K562 (cell line): ENCODE results near the gene EEFSEC. TPM values are rescaled to one million over a fixed set of nuclear protein-coding genes. Genes with fewer than 3 reads are reported as not detected.
A peak's percentile ranks its signal among the peaks of the same experiment; 100 is the strongest.

Source experiments
- ATAC-seq: fragments of 200-7000 bp; cut with Tn5 transposase; 3 replicates; pipeline ENCODE4 v1.9.1; 2020; ENCODE audit warnings: moderate library complexity
- BruUV-seq: library from RNA; stranded (reverse); fragments of 400-500 nt; replicated peaks from 2 replicates; lab custom pipeline; 2021; lab: Mats Ljungman, UMichigan
- CTCF ChIA-PET: fragments of 300-600 bp; formaldehyde crosslinking; extraction: SDS; loops from one replicate; lab custom pipeline; 2021; ENCODE audit warnings: low intra/inter-chr PET ratio; lab: Yijun Ruan, JAX
- POLR2A ChIA-PET: fragments of 300-600, 350-650 bp; sonication (Branson Sonifier 250); formaldehyde crosslinking; extraction: SDS; loops from one replicate; lab custom pipeline; 2021; ENCODE audit warnings: antibody characterized with exemption, inconsistent platforms; lab: Yijun Ruan, JAX
- DNase-seq, 4 experiments: peaks; one replicate each; pipeline versions ENCODE4 v3.0.0 to v3.0.0-alpha.2; 2011 to 2018; ENCODE audit warnings: low spot score in 3 of 4, mixed read lengths in 3 of 4; ENCODE audit errors: extremely low read depth in 1 of 4
- FAIRE-seq: peaks from 2 replicates; lab custom pipeline; 2011; peaks lifted over from hg19 to GRCh38; lab: Jason Lieb, UNC
- H2AFZ ChIP-seq: 2 replicates; pipeline ENCODE4 v1.6.0; 2011; ENCODE audit warnings: low read depth, low read length, control low read depth, inconsistent platforms
- H3K27ac ChIP-seq: fragments of 200-600 bp; 3 replicates; pipeline ENCODE4 v1.8.0; 2011; ENCODE audit warnings: low read depth, mild to moderate bottlenecking, control low read depth, inconsistent platforms, low read length, moderate library complexity, mixed read lengths; ENCODE audit errors: extremely low read depth
- H3K27me3 ChIP-seq, 2 experiments: fragments of 300-600 bp in 1 of 2; 2 replicates in 1 of 2; 3 replicates in 1 of 2; pipeline versions ENCODE4 v1.6.0 to v1.8.0; 2011; ENCODE audit warnings: inconsistent platforms in 2 of 2, low read length in 2 of 2, mild to moderate bottlenecking in 1 of 2, mixed read lengths in 1 of 2, moderate library complexity in 1 of 2; ENCODE audit not compliant: control insufficient read depth in 2 of 2, insufficient read depth in 2 of 2
- H3K36me3 ChIP-seq: fragments of 300-600 bp; 3 replicates; pipeline ENCODE4 v1.8.0; 2011; ENCODE audit warnings: mild to moderate bottlenecking, low read length, inconsistent platforms; ENCODE audit not compliant: control insufficient read depth, insufficient read depth
- H3K4me1 ChIP-seq, 2 experiments: fragments of 200-600 bp in 1 of 2; replicated peaks in 1 of 2; 2 replicates in 1 of 2; 3 replicates in 1 of 2; pipeline versions ENCODE4 v1.5.1 to v1.8.0; 2011; ENCODE audit warnings: inconsistent platforms in 2 of 2, low read length in 2 of 2, mild to moderate bottlenecking in 1 of 2, mixed read lengths in 1 of 2, moderate library complexity in 1 of 2; ENCODE audit not compliant: control insufficient read depth in 2 of 2, insufficient read depth in 2 of 2
- H3K4me2 ChIP-seq: 2 replicates; pipeline ENCODE4 v1.6.1; 2011; ENCODE audit warnings: low read length, control low read depth, inconsistent platforms, mixed read lengths; ENCODE audit not compliant: insufficient read depth
- H3K4me3 ChIP-seq: fragments of 200-600 bp; sonication (generic), shearing (Covaris generic); 2 replicates; pipeline ENCODE4 v1.5.1; 2016; ENCODE audit warnings: control low read depth, inconsistent platforms
- H3K79me2 ChIP-seq: fragments of 200-600 bp; 3 replicates; pipeline ENCODE4 v1.8.0; 2011; ENCODE audit warnings: low read length, inconsistent platforms; ENCODE audit not compliant: control insufficient read depth, insufficient read depth
- H3K9ac ChIP-seq, 2 experiments: 2 replicates each; pipeline versions ENCODE4 v1.6.0 to v1.6.1; 2011; ENCODE audit warnings: low read depth in 2 of 2, low read length in 2 of 2, control low read depth in 1 of 2, inconsistent platforms in 1 of 2, mild to moderate bottlenecking in 1 of 2, mixed read lengths in 1 of 2; ENCODE audit not compliant: insufficient read depth in 1 of 2
- H3K9me1 ChIP-seq: one replicate; pipeline ENCODE4 v1.6.0; 2011; ENCODE audit warnings: inconsistent platforms, mild to moderate bottlenecking, low read length, moderate library complexity; ENCODE audit not compliant: control insufficient read depth, insufficient read depth
- H3K9me3 ChIP-seq: replicated peaks from 2 replicates; pipeline ENCODE4 v1.5.1; 2011; ENCODE audit warnings: low read depth, low read length, inconsistent platforms; ENCODE audit not compliant: control insufficient read depth, insufficient read depth
- H4K20me1 ChIP-seq: replicated peaks from 2 replicates; pipeline ENCODE4 v1.6.1; 2011; ENCODE audit warnings: low read length, inconsistent platforms, mixed read lengths; ENCODE audit not compliant: control insufficient read depth, insufficient read depth
- CBX8 ChIP-seq: fragments of 200-600 bp; sonication (generic); IDR thresholded peaks from 2 replicates; pipeline ENCODE4 v1.6.1; 2012; ENCODE audit warnings: borderline replicate concordance, mixed run types, low read depth, mild to moderate bottlenecking, moderate library complexity, mixed read lengths, low read length, control low read depth, inconsistent platforms; ENCODE audit not compliant: poor library complexity, severe bottlenecking; ENCODE audit errors: extremely low read depth
- FOXA3 ChIP-seq, 2 experiments: fragments of 450-650 bp in 1 of 2; sonication (generic) in 1 of 2; formaldehyde crosslinking; IDR thresholded peaks in 1 of 2; conservative IDR thresholded peaks in 1 of 2; 2 replicates each; pipeline versions ENCODE4 v1.4.0 to v1.8.0; 2020 to 2022; ENCODE audit warnings: mild to moderate bottlenecking in 2 of 2, missing genetic modification reagents in 1 of 2
- MEIS2 ChIP-seq: fragments of 450-650 bp; IDR thresholded peaks from 2 replicates; pipeline ENCODE4 v1.6.1; 2014; ENCODE audit warnings: mild to moderate bottlenecking; ENCODE audit not compliant: partially characterized antibody
- POLR2G ChIP-seq: fragments of 200-400 bp; formaldehyde crosslinking; IDR thresholded peaks from 2 replicates; pipeline ENCODE4 v1.6.1; 2017; ENCODE audit warnings: low read depth, mild to moderate bottlenecking, antibody characterized with exemption, low read length, moderate library complexity
- RFX1 ChIP-seq: fragments of 450-650 bp; IDR thresholded peaks from 2 replicates; pipeline ENCODE4 v1.6.1; 2016; ENCODE audit warnings: mild to moderate bottlenecking, moderate library complexity
- TBL1XR1 ChIP-seq, 2 experiments: IDR thresholded peaks; 2 replicates each; pipeline ENCODE4 v1.6.1; 2012; ENCODE audit warnings: improper control_type of control experiment in 2 of 2, low read length in 2 of 2, mild to moderate bottlenecking in 1 of 2
- TCF7L2 ChIP-seq: fragments of 150-350 bp; IDR thresholded peaks from 2 replicates; pipeline ENCODE4 v1.6.1; 2016; ENCODE audit warnings: low read depth, mild to moderate bottlenecking, low read length, moderate library complexity
- ZNF212 ChIP-seq: fragments of 450-650 bp; formaldehyde crosslinking; IDR thresholded peaks from 2 replicates; pipeline ENCODE4 v1.4.0; 2020; ENCODE audit warnings: mild to moderate bottlenecking
- ZNF507 ChIP-seq: conservative IDR thresholded peaks from 2 replicates; pipeline ENCODE4 v1.6.1; 2017; ENCODE audit warnings: missing genetic modification characterization, missing compliant biosample characterization
- ZNF766 ChIP-seq: fragments of 200-800 bp; sonication (Bioruptor generic); conservative IDR thresholded peaks from 2 replicates; pipeline ENCODE4 v1.6.1; 2016; ENCODE audit warnings: missing genetic modification characterization, missing compliant biosample characterization
- WGBS: fragments of 100-300 bp; shearing (Covaris generic); methylation state at CpG from one replicate; pipeline ENCODE4 v1.1.6; 2016; ENCODE audit warnings: low coverage, mixed read lengths; ENCODE audit not compliant: insufficient coverage; ENCODE audit errors: missing lambda C conversion rate; 5-methylcytosine and 5-hydroxymethylcytosine counted together
- in situ Hi-C: fragments of 300-500 bp; cut with MboI; formaldehyde crosslinking; loops from 4 replicates; pipeline ENCODE4 v1.15.0; 2018; ENCODE audit warnings: inconsistent platforms, mixed read lengths
- intact Hi-C: fragments of 100-400 bp; cut with micrococcal nuclease; formaldehyde crosslinking; loops from 2 replicates; pipeline ENCODE4 v1.14.2; 2022
- polyA plus RNA-seq, 8 experiments: library from polyadenylated mRNA; depleted of rRNA in 4 of 8; stranded (reverse) in 5 of 8; unstranded in 3 of 8; fragments of >200 nt; fragmentation: Nextera tagmentation in 2 of 8; fragmentation: Illumina TruSeq in 1 of 8; extraction: Ambion mirVana in 2 of 8; extraction: Trizol in 1 of 8; gene quantifications; 2 replicates each; pipeline versions ENCODE4 v1.2.1 to v1.2.3, GENCODE V29; 2011 to 2014; ENCODE audit warnings: inconsistent platforms in 1 of 8, missing spikeins in 1 of 8
- total RNA-seq, 7 experiments: library from RNA; depleted of rRNA in 6 of 7; stranded (reverse); fragments of >200 nt in 6 of 7; fragmentation: Illumina TruSeq in 2 of 7; extraction: Trizol in 2 of 7; gene quantifications; 2 replicates each; pipeline versions ENCODE4 v1.2.1 to v1.2.3, GENCODE V29; 2011 to 2021; ENCODE audit warnings: low replicate concordance in 1 of 7
- TF ChIP-seq, protein P1 (sequence below): fragments of 250-450 bp; sonication (Bioruptor Pico); IDR thresholded peaks from 2 replicates; pipeline ENCODE4 v1.9.0; 2021; ENCODE audit warnings: mild to moderate bottlenecking
- TF ChIP-seq, protein P2 (sequence below), 2 experiments: fragments of 200-800 bp in 1 of 2; sonication (Bioruptor generic) in 1 of 2; sonication (generic) in 1 of 2; formaldehyde crosslinking in 1 of 2; IDR thresholded peaks in 1 of 2; conservative IDR thresholded peaks in 1 of 2; 2 replicates each; pipeline versions ENCODE4 v1.5.0 to v1.6.1; 2016 to 2020; ENCODE audit warnings: missing compliant biosample characterization in 1 of 2, missing genetic modification characterization in 1 of 2, missing genetic modification reagents in 1 of 2

The EEFSEC gene
- total and polyA plus RNA-seq, 9 of the 15 experiments (the other 6 are each of a cell fraction or from before 2014, with no cell fraction given), result 0.35 to 11.8 (median 7.7) TPM

DNA sequence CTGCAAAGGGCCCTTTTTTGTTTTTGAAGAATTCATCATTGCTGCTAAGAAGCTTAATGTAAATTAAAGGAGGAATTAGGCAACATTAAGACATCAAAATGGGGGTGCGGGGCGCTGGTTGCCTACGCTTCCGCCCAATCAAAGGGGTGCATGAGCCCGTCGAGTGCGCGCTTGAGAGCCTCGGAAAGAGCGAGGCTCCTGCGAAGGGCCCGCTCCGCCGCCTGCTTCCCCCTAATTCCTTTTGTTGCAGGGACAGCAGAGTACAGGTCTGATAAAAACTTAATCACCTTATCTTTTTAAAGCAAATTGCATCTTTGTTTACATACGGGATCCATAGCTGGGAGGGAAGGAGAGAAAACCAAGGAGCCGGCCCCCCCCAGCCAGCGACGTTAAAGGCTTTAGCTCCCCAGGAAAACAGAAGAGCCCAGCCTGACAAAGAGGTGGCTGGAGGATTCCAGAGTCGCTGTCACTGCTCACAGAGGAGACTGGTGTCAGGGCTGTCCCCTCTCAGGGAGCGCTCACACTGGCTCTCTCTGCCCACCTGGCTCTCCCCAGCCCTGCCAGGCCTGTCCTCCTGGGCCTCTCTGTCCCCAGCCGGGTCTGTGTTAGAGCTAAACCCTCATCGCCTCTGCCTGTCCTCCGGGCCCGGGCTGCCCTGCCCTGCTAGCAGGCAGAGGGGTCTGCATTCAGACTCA is 246.1 kb downstream of the EEFSEC start:
- peak overlapping the region in 1 of 2 experiments; percentile 86; a peak in 2 of 4 replicates for H3K9ac ChIP-seq
- H3K79me2 ChIP-seq, result no peaks in the 10 kb centered on the region
- no peak overlapping the region for H3K4me2 ChIP-seq
- no peaks in the 10 kb centered on the region for H3K27me3 ChIP-seq
- ATAC-seq (no peak), DNase-seq (no peak)
- H2AFZ ChIP-seq, result no peak overlapping the region
- H3K27ac ChIP-seq, result no peak overlapping the region
- no peaks in the 10 kb centered on the region for H3K36me3 ChIP-seq
- no peak overlapping the region for H3K4me3 ChIP-seq
- 64% methylated on average over 14 of the region's 24 CpGs for WGBS
- POLR2A ChIA-PET, result interaction anchor here (0.6 to 1.3 kb wide), 3 partner anchors 11 to 55 kb away, joined by 3 to 4 read pairs (median 3); no protein-coding TSS in a partner anchor
- no peaks in the 10 kb centered on the region for H3K9me1 ChIP-seq
- intact Hi-C loops, result no loop called here
- TF ChIP-seq POLR2G (peak; percentile 14; the same call in 1 of the 2 replicates), FOXA3 (CRISPR knock-in tag; conservative IDR thresholded peaks at IDR 0.05 in 1 of 2, IDR thresholded peaks at IDR 0.05 in 1 of 2) (0 out of 4 replicates have a peak, but pooled peaks of 1 of the 2 experiments have one; percentile 20), ZNF766 (CRISPR knock-in tag) (no peak)
- TF ChIP-seq, all 486 proteins: peak for 2
- CTCF ChIA-PET, result no interaction called here
- H3K9me3 ChIP-seq, result no peaks in the 10 kb centered on the region
- no TSS peak for BruUV-seq
- no peaks in the 10 kb centered on the region for H4K20me1 ChIP-seq
- no peak for FAIRE-seq
- H3K4me1 ChIP-seq, result peaks cover 27 to 69% of the 10 kb centered on the region in 2 experiments
- in situ Hi-C loops, result loop anchor here (10.0 kb wide), 1 partner anchor 225 kb away; no protein-coding TSS in a partner anchor

DNA sequence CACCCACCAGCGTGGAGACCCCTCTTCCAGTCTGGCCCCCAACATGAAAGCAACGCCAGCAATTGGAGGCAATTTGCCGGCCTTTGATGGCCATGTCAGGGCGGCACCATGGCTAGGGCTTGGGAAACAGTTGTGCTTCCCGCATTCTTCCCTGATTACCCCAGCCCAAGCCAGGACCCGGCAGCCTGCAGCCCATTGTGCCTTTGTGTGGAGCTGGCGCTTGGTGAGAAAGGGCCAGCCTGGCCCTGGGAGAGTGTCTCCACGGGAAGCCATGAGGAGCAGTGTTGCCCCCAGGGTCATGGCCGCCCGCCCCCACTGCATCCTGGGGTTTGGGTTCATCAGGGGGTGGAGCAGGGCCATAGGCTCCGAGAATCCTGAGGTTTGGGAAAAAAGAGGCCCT is 247.4 kb downstream of the EEFSEC start:
- peak overlapping the region in 1 of 2 experiments; percentile 86; a peak in 1 of 4 replicates for H3K9ac ChIP-seq
- in situ Hi-C loops, result no loop called here
- FAIRE-seq, result no peak
- TF ChIP-seq ZNF212 (CRISPR knock-in tag) (no peak), MEIS2 (no peak), TBL1XR1 (IDR thresholded peaks at IDR 0.05; ENCODE audit: low read length in 2 of 2) (no peak), RFX1 (no peak), TCF7L2 (no peak), ZNF507 (no peak), CBX8 (no peak)
- TF ChIP-seq, protein P1, sequence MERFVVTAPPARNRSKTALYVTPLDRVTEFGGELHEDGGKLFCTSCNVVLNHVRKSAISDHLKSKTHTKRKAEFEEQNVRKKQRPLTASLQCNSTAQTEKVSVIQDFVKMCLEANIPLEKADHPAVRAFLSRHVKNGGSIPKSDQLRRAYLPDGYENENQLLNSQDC (CRISPR knock-in tag), result no peak
- TF ChIP-seq, protein P2, sequence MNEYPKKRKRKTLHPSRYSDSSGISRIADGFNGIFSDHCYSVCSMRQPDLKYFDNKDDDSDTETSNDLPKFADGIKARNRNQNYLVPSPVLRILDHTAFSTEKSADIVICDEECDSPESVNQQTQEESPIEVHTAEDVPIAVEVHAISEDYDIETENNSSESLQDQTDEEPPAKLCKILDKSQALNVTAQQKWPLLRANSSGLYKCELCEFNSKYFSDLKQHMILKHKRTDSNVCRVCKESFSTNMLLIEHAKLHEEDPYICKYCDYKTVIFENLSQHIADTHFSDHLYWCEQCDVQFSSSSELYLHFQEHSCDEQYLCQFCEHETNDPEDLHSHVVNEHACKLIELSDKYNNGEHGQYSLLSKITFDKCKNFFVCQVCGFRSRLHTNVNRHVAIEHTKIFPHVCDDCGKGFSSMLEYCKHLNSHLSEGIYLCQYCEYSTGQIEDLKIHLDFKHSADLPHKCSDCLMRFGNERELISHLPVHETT (CRISPR knock-in tag; conservative IDR thresholded peaks at IDR 0.05 in 1 of 2, IDR thresholded peaks at IDR 0.05 in 1 of 2), result no peak

More for the DNA sequence above, 247.4 kb downstream of the EEFSEC start:
- H3K4me3 ChIP-seq, result no peak overlapping the region
- no peaks in the 10 kb centered on the region for H3K79me2 ChIP-seq
- WGBS, result 79% methylated on average over 7 of the region's 11 CpGs
- ChIA-PET POLR2A (no interaction called here), CTCF (no interaction called here)
- H3K4me1 ChIP-seq, result peaks cover 24 to 66% of the 10 kb centered on the region in 2 experiments
- H3K27me3 ChIP-seq, result no peaks in the 10 kb centered on the region
- H3K36me3 ChIP-seq, result no peaks in the 10 kb centered on the region
- H2AFZ ChIP-seq, result no peak overlapping the region
- no peaks in the 10 kb centered on the region for H3K9me1 ChIP-seq
- no peak overlapping the region for H3K27ac ChIP-seq
- H3K9me3 ChIP-seq, result no peaks in the 10 kb centered on the region
- BruUV-seq, result no TSS peak
- H3K4me2 ChIP-seq, result no peak overlapping the region
- H4K20me1 ChIP-seq, result no peaks in the 10 kb centered on the region
- no peak for DNase-seq
- intact Hi-C loops, result no loop called here
- ATAC-seq, result no peak
